PC-3 (cell line): ENCODE results near the gene GPD1.

Source experiments
- EZH2 ChIP-seq: fragments of 300-600 bp; sonication (generic); IDR thresholded peaks from one replicate; pipeline ENCODE4 v1.6.1; 2017; ENCODE audit warnings: antibody characterized with exemption, mild to moderate bottlenecking, low read length; ENCODE audit not compliant: unreplicated experiment
- EZH2phosphoT487 ChIP-seq: fragments of 300-600 bp; sonication (generic); IDR thresholded peaks from 2 replicates; pipeline ENCODE4 v1.6.1; 2018; ENCODE audit warnings: mild to moderate bottlenecking, antibody characterized with exemption, low read length, borderline replicate concordance
- TF ChIP-seq, protein P1 (sequence below): fragments of 300-600 bp; sonication (generic); conservative IDR thresholded peaks from 2 replicates; pipeline ENCODE4 v1.5.1; 2017; ENCODE audit warnings: antibody characterized with exemption, low read depth, mild to moderate bottlenecking, low read length

DNA sequence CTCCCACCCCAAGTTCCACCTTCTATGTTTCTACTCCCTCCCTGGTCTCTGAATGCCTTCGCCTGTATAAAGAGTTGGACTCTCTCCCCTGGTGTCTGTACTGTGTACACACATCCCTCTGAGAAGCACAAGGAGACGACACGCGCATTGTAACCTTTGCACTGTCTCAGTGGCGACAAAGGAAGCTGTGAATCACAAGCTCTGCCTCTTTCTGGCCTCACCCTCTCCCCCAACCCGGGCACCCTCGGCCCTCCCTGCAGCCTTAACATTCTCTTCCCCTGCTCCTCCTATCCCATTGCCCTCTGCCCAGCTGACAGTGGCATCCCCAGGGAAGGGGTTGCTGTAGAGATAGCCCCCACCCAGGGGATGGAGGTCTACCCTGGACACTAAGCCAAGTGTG lies 21.2 kb upstream of the GPD1 start:
- TF ChIP-seq, protein P1, sequence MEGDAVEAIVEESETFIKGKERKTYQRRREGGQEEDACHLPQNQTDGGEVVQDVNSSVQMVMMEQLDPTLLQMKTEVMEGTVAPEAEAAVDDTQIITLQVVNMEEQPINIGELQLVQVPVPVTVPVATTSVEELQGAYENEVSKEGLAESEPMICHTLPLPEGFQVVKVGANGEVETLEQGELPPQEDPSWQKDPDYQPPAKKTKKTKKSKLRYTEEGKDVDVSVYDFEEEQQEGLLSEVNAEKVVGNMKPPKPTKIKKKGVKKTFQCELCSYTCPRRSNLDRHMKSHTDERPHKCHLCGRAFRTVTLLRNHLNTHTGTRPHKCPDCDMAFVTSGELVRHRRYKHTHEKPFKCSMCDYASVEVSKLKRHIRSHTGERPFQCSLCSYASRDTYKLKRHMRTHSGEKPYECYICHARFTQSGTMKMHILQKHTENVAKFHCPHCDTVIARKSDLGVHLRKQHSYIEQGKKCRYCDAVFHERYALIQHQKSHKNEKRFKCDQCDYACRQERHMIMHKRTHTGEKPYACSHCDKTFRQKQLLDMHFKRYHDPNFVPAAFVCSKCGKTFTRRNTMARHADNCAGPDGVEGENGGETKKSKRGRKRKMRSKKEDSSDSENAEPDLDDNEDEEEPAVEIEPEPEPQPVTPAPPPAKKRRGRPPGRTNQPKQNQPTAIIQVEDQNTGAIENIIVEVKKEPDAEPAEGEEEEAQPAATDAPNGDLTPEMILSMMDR, result no peak
- TF ChIP-seq EZH2, result no peak
- no peak for TF ChIP-seq EZH2phosphoT487
